Measurements from ENCODE around the gene TFF3.

The TFF3 gene

DNA sequence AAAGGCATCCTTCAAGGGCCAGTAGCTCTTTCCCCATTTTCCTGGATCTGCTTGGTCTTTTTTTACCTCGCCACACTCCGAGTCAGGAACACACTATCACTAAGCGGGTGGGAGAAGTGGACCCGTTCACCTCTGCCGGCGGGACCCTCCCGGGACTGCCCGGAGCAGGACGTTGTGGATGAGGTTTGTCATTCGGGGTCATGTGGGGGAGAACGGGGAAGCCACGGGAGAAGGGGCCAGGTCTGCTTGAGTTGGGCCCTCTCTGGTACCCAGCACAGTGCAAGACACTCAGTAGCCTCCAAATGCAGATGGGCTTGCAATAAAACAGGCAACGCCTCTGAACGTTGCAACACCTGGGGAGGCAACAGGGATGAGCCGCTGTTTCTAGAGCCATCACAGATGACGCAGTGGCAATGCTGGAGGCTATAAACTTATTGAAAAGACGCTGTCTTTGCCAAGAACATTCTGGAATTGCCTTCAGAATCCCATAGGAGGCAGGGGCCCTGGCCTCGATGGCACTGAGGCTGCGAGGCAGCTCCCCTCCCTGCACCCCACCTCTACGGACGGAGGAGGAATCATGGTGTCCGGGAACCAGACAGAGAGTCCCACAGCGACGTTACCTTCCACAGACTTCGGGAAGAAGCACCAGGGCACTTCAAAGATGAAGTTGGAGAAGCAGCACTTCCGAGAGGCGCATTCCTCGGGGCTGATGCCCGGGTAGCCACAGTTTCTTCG, 31.8 kb upstream of the TFF3 start:
- no peak for DNase-seq

DNA sequence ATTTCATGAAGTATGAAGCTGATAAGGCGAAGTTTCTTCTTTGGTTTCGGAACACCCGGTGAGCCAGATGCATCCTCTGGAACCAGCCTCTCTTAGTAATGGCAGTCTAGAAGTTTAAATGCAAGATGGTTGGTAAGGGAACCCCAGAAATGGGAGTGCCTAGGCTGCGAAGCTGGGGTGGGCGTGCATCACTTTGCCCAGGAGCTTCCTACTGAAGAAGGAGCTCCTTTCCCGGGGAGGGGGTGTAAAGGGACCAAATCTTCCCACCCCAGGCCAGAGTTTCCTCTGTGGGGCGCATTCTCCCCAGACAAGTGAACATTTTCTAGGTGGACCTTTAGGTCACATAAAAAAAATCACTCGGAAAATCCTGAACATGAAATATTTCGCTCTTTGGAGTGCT, 31.2 kb upstream of the TFF3 start:
- DNase-seq: no peak

DNA sequence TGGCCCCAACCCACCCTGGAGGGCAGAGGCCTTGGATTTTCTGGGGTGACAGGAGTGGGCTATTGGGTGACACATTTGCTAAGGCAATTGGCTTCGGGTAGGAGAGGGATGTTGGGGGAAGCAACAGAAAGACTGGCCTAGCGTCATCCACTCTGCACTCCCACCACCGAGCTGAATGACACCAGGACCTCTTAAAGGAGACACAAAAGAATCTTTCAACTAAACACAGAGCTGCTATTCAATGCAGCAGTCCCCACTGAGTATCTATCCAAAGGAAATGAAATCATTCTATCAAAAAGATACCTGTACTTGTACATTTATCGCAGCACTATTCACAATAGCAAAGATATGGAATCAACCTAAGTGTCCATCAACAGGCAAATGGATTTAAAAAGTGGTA, 29.4 kb upstream of the TFF3 start:
- no peak for DNase-seq

DNA sequence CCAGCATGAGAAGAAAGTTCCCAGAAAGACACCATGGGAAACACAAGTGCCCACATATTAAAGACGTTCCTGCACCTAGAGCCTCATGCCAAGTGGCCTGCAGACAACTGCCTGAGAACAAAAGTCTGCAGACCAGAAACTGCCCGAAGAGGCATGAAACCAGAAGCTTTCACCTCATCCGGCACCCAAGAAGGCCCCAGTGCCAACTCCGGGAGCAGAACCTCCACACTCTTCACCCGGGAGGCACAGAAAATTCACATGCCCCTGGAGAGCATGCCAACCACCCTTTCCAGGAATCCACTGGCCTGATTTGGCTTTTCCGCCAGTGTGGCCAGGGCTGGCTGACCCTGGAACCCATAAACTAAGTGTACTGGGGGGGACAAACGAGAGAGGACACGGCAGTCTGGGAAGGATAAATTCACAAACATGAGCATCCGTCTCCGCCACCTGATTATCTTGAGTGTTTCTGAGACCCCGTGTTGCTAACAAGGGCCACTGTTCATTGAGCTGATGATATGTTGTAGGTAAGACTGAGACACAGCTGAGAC, 28.8 kb upstream of the TFF3 start:
- no peak for DNase-seq

DNA sequence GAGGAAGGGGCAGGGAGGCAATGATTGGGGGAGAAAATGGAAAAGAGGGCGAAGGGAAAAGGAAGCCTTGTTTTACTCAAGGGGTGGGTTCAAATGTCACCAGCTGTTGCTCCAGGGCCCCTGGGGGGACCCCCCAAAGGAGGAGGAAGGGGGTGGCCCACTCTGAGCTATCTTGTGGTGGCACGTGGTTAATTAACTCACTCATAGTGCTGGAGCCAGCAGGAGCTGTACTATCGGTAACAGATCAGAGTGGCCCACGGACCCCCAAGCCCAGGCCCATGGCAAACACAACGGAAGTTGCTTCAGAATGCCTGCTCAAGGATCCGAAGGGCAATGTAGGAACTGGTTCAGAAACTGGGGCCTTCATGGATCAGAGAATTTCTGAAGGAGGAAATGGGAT, 28.3 kb upstream of the TFF3 start:
- no peak for DNase-seq

DNA sequence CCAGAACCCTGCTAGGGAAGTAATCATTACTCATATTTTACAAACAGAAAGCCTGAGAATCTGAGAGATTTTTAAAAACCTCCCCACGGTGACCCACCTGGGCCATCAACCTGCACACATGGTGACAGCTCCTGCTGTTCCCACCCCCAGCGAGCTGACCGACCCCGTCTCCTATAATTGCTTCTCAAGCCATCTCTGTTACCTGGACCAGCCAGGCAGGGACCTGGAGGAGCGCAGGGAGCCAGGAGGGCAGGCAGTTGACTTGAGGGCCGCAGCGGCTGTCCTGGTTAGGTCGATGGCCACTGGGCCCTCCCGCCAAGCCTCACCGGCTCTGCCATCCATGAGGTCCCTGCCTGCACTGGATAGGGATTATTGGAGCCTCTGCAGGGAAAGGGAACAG, 27.9 kb upstream of the TFF3 start:
- no peak for DNase-seq

DNA sequence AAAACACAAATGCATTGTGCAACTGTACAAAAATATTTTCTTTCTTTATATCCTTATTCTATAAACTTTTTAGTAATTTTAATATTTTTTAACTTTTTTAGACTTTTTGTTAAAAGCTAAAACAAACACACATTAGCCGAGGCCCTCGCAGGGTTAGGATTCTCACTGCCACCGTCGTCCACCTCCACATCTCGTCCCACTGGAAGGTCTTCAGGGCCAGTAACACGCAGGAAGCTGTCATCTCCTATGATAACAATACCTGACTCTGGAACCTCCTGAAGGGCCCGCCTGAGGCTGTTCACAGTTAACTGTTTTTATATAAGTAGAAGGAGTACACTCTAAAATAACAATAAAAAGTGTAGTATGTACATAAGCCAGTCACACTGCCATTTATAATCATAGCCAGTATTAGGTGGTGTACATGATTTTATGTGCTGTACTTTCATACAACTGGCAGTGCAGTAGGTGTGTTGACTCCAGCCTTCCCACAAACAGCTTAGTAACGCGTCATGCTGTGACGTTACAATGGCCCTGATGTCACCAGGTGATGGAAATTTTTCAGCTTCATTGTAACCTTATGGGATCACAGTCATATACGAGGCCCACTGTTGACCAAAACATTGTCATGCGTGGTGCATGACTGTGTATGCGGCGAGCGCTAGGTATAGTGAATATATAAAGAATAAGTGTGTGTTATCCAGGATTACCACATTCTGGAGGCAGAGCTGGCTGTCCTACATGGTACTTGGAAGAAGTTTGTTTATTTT, 26.8 kb upstream of the TFF3 start:
- DNase-seq: no peak

DNA sequence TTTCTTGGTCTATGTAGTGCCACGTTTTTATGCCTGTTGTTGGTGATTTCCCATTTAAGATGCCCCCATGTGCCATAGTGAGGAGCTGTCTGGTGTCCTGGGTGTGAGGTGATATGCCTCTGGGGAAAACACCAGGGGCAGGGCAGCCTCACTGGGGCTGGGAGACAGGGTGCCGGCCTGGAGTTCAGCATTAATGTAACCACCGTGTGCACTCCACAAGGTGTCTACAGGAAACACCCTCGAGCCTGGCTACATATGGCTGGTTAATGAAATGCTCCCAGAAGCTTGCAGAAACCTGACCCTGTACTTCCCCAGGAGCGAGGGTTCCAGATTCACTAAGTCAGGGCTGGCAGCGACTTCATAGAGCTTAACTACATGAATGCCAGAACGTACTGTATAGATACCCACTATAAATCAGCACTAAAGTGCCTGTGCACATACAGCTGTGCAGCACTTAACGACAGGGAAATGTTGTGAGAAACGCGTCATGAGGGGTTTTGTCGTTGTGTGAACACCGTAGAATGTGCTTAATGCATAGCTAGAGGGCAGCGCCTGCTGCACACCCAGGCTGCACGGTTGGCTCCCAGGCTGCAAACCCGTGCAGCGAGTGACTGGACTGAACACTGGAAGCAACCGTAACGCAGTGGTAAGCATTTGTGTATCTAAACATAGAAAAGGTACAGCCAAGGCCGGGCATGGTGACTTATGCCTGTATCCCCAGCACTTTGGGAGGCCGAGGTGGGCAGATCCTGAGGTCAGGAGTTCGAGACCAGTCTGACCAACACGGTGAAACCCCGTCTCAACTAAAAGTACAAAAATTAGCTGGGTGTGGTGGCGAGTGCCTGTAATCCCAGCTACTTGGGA, 25.2 kb upstream of the TFF3 start:
- DNase-seq: no peak

DNA sequence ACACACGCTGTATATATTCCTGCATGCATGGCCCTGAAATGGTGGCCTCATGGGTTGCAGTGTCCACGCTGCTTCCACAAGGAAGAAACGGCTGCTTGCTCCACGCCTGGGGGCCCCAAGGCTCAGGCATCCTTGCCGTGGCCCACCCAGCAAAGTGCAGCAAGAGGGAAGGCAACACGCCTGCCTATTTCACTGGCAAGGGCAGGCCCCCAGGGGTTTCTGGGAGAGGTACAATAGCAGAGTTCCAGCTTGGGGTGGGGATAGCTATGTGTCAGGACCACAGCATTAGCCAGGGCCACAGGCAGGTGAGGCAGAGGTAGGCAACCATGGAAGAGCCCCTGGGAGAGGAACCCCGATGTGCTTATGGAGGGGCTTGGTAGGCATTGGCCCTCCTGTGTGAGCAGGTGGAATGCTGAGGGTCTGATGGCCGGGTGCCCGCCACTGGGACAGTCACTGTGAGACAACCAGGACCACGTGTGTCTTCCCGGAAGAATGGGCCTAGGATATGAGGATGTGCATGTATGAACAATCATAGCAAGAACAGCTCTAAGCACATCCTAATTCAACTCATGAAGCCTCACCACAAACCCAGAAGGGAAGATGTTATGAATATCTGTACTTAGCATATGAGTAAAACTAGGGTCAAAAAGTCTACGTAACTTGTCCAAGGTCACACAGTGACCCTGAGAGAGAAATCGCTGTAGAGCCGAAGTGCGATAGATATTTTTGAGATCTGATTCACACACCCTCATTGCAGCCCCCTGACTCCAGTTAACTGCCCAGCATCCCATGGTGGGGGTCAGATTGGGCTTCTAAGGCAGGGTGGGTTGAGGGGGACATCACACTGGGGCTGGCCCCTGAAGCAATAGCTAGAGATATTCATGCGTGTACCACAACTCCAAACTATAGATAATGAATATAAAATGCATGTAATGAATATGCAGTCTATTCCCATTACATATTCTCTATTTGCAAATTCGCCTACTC, 23.8 kb upstream of the TFF3 start:
- DNase-seq: no peak

DNA sequence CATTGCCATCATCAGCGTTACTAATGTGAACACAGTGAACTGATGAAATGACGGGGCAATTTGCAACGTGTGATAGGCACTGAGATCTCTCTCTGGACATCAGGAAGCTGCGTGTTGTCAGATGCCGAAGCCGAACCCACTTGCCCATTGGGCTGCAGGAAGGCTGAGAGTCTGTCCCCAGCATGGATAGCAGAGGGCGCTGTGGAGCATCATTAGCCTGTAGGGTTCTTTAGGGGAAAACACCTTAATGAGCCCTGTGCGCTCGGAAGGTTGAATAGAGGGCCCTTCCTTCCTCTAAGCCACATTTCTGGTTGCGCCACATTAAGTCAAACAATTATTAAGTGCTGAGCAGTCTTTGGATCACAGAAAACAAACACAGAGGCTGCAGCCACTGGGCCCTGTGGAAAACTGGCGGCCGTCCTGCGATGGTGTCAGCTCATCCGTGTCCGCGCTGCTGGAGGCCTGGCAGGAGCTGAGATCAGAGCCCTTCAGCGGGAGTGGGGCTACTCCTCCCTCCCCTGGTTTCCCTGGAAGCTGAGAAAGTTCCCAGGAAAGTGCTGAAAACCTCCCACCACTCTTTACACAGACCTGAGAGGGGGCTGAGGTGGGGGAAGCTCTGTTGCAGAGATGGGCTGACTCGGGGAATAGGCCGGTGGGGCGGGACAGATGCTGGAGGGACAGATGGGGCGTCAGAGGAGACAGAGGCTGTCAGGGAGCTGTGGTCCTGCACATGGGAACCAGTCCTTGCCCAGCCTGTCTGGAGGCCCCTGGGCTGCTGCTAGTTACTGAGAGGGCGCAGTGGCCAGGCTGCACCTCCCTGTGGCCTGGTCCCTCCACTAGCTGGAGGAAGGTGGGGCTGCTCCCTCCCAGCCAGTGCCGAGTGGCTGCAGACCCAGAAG, 22.9 kb upstream of the TFF3 start:
- peak; percentile 78 for DNase-seq

DNA sequence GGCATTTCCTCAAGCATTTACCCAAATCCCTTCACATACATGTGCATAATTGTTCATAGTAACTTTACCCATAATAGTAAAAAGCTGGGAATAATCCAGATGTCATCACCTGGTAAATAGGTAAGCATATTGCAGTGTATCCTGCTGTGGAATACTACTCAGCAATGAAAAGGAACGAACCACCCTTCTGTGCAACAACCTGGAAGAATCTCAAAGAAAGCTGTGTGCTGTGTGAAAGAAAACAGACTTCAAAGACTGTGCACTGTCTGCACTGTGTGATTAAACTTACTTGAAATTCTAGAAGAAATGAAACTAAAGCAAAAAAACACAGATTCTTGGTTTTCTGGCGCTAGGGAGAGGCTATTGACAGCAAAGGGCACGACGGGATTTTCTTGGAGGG, 22.1 kb upstream of the TFF3 start:
- DNase-seq: no peak

DNA sequence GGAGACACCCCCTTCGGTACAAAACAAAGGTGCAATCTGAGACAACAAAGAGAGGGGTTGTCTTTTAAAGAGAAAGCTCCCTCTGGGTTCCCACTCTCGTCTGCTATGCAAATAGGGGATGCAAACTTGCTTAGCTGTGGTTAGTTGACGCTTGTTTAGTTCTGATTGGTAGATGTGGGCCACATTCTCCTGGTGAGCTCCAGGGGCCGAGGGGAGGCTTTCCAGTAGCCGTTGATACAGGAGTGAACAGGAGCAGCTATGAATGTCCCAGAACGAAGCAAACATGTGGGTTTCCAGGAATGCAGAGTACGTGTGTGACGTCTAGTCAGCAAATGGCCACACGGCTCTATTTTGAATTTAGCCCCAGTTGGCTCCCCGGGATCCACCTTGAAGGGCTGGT, 20.8 kb upstream of the TFF3 start:
- no peak for DNase-seq

DNA sequence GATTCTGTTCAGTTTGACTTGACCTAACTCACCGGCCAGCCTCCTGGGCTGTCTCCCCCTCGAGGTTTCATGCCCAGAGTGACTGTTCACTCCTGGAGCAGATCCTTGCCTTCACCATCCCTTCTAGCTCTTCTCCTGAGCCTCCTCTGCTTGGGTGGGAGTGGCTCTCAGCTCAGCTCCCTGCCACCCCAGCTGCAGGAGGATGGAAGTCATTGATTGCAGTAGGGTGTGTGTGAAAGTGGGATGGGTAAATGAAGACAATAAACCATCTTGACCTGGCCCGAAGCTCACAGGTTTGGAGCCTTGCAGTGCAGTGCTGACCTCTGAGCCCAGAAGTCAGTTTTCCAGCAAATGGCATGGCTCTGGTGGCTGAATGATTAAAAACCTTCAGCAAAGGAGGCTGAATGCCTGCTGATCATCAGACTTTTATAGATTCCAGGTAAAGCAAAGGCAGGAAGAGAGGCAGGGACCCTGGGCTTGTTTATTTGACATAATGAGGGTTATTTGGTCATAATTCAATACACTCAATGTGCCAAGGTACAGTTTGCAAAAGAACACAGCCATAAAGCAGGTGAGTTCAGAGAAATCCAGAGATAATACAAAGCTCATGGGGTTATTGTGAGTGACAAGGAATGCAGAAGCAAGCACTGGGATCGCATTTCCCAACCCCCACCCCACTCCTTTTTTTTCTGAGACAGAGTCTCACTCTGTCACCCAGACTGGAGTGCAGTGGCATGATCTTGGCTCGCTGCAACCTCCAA, 17.5 kb upstream of the TFF3 start:
- DNase-seq: no peak

DNA sequence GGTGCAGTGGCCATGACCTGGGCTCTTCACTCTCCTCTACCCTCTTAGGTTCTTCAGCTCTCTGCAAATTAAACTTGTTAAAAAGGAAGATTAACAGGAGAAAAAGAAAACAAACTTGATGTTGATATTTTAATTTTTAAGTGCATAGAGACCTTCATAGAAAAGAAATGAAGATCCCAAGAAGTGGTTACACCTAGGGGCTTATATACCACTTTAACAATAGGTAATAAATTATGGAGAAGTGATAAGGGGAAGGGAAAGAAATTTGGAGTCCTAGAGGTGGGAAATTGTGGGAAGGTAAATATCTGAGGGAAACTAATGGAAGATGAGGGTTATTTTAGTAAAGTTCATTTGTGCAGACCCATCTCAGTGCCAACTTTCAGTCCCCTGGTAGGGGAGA, 16.5 kb upstream of the TFF3 start:
- no peak for DNase-seq

DNA sequence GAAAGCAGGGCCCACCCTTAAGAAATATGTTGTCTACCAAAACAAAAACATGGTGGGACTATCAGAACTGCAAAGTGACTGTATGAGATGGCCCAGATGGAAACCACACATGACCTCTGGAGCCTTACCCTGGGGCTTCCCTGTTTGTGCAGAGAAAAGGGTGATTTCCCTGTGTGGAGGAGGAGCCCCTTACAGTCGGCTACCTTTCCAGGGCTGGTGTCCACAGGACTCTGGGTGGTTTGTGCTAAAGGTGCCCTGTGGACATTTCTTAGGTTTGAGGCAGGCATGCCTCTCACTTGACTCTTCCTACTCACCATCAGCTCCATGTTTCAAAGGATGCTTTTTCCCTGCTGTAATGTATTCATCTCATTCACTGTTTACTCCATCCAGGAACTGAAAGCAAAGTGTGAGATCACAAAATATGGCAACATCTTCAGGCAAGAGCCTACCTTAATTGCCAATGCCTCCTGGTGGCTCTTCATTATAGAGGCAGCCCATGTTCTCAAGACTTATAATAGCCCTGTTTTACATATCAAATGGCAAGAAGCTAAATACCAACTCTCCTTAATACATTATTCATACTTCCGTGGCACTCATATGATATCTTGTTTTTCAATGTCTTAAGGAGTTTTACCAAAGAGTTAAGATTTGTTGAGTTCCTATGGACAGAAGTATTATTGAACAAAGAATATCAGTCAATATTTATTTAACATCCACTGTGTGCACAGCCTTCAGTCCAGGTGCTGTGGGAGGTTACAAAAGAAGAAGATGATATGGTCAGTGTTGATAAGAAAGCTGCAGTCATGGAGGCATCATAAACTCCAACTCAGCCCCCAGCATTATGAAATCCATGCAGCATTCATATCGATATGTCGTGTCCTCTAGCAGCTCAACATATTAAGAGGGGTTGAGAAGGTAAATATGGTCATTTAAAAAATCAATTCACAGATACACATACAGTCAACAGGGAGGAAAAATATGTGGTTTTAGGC, 15.5 kb upstream of the TFF3 start:
- peak; percentile 39 for DNase-seq

DNA sequence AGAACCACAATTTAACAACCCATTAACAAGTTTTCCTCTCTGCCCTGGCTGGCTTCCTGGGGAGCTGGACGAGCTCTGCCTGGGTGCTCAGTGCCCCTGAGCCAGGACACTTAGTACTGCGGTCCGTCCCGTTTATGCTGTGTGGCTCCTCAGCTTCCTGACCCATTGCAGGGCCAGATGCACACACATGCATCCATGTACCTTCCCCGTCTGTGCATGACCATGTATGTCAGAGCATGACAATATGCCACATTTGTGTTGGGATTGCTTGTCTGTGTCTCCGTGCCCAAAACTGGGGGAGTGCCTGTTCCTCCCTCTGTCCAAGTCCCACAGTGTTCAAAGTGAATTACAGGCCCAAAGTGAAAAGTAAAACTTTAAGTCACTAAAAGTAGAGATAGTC, 9.7 kb upstream of the TFF3 start:
- DNase-seq: no peak

DNA sequence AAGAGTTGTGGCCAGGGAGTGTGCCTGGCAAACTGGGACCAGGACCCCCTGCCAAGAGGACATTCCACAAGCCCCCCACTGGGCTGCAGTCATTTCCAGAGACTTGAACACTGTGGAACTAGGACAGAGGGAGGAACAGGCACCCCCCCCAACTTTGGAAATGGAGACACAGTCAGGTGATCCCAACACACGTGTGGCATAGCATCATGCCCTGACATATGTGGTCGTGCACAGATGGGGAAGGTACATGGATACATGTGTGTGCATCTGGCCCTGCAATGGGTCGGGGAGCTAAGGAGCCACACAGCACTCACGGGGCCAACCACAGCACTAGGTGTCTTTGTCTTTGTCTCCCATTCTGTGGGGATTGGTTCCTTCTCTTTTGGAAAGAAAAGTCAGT, 6.6 kb upstream of the TFF3 start:
- DNase-seq: no peak

DNA sequence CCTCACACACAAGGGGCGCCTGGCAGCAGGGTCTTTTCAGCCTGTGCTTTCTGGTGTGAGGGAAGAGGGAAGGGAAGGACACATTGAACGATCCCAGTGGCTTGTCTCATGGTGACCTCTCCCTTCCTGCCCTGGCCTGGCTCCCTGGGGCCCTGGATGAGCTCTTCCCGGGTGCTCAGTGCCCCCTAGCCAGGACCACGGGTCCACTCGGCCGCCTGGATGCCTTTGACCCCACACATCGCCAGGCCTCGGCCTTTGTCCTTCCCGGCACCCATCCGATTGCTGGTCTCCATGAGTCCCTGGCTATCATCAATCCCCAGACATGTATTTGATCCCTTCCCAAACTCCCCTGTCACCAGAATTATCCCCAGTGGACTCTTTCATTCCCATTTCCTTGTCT, 6.0 kb upstream of the TFF3 start:
- no peak for DNase-seq

DNA sequence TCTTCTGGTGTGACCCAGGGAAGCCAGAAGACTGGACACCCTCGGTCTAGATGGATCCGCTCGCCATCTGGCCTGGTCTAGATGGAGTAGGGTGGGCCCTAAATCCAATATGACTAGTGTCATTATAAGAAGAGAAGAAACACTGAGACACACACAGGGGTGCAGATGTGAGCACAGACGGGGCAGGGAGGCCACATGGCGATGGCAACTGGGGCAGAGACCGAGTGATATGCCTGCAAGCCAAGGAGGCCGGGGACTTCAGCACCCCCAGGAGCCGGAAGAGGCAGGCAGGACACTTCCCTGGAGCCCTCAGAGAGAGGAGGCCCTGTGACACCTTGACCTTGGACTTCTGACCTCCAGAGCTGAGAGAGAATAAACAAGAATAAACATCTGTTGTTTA, 5.6 kb upstream of the TFF3 start:
- DNase-seq: no peak

All from inflammatory macrophage treated with lipopolysaccharide for 4 hours (primary cell).